ENCODE results near the gene AFG1L. TPM values are rescaled to one million over a fixed set of nuclear protein-coding genes. Genes with fewer than 3 reads are reported as not detected.

The AFG1L gene
- total RNA-seq, 1 experiment from 2014 or later, result 7.9 TPM

- Mint-ChIP-seq H3K4me3 (no peak overlapping the region), H3K27ac (no peak overlapping the region), H3K4me1 (peaks cover 14% of the 10 kb centered on the region), H3K36me3 (peaks cover 39% of the 10 kb centered on the region), H3K27me3 (ENCODE audit: low read depth) (no peaks in the 10 kb centered on the region), H3K9me3 (no peaks in the 10 kb centered on the region)
- TF ChIP-seq, protein P1, sequence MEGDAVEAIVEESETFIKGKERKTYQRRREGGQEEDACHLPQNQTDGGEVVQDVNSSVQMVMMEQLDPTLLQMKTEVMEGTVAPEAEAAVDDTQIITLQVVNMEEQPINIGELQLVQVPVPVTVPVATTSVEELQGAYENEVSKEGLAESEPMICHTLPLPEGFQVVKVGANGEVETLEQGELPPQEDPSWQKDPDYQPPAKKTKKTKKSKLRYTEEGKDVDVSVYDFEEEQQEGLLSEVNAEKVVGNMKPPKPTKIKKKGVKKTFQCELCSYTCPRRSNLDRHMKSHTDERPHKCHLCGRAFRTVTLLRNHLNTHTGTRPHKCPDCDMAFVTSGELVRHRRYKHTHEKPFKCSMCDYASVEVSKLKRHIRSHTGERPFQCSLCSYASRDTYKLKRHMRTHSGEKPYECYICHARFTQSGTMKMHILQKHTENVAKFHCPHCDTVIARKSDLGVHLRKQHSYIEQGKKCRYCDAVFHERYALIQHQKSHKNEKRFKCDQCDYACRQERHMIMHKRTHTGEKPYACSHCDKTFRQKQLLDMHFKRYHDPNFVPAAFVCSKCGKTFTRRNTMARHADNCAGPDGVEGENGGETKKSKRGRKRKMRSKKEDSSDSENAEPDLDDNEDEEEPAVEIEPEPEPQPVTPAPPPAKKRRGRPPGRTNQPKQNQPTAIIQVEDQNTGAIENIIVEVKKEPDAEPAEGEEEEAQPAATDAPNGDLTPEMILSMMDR (IDR thresholded peaks at IDR 0.05), result no peak
- TF ChIP-seq USF2 (CRISPR knock-in tag; IDR thresholded peaks at IDR 0.05), result no peak
- no peak for TF ChIP-seq NFATC4 (CRISPR knock-in tag; IDR thresholded peaks at IDR 0.05)
- no peak for TF ChIP-seq ZNF263 (CRISPR knock-in tag; IDR thresholded peaks at IDR 0.05; ENCODE audit: low read depth)
- TF ChIP-seq AR (CRISPR knock-in tag; IDR thresholded peaks at IDR 0.05), result no peak
- no peak for TF ChIP-seq EMX1 (CRISPR knock-in tag; IDR thresholded peaks at IDR 0.05)
- TF ChIP-seq, protein P2, sequence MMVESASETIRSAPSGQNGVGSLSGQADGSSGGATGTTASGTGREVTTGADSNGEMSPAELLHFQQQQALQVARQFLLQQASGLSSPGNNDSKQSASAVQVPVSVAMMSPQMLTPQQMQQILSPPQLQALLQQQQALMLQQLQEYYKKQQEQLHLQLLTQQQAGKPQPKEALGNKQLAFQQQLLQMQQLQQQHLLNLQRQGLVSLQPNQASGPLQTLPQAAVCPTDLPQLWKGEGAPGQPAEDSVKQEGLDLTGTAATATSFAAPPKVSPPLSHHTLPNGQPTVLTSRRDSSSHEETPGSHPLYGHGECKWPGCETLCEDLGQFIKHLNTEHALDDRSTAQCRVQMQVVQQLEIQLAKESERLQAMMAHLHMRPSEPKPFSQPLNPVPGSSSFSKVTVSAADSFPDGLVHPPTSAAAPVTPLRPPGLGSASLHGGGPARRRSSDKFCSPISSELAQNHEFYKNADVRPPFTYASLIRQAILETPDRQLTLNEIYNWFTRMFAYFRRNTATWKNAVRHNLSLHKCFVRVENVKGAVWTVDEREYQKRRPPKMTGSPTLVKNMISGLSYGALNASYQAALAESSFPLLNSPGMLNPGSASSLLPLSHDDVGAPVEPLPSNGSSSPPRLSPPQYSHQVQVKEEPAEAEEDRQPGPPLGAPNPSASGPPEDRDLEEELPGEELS (CRISPR knock-in tag; IDR thresholded peaks at IDR 0.05), result no peak
- TF ChIP-seq ATF1 (CRISPR knock-in tag; IDR thresholded peaks at IDR 0.05), result no peak
- TF ChIP-seq MAX (CRISPR knock-in tag; IDR thresholded peaks at IDR 0.05), result no peak
- CTCF ChIA-PET, result interaction anchor here (1.1 kb wide), 1 partner anchor 211 kb away, joined by 4 read pairs; no protein-coding TSS in a partner anchor
- DNase-seq (ENCODE audit: low spot score) (no peak), ATAC-seq (no peak)
- POLR2A ChIA-PET, result no interaction called here
These were observed 275.7 kb downstream of the AFG1L start for GRCh38 chr6:108570517-108570916.

- no peak overlapping the region for H3K27ac Mint-ChIP-seq
These were observed 279.7 kb downstream of the AFG1L start for GRCh38 chr6:108574457-108575141.

More at GRCh38 chr6:108574457-108575141, 279.7 kb downstream of the AFG1L start:
- TF ChIP-seq MXD4 (CRISPR knock-in tag; IDR thresholded peaks at IDR 0.05; ENCODE audit: borderline replicate concordance), result no peak
- no peak for TF ChIP-seq SMAD3 (CRISPR knock-in tag; IDR thresholded peaks at IDR 0.05; ENCODE audit: borderline replicate concordance)
- TF ChIP-seq, protein P3, sequence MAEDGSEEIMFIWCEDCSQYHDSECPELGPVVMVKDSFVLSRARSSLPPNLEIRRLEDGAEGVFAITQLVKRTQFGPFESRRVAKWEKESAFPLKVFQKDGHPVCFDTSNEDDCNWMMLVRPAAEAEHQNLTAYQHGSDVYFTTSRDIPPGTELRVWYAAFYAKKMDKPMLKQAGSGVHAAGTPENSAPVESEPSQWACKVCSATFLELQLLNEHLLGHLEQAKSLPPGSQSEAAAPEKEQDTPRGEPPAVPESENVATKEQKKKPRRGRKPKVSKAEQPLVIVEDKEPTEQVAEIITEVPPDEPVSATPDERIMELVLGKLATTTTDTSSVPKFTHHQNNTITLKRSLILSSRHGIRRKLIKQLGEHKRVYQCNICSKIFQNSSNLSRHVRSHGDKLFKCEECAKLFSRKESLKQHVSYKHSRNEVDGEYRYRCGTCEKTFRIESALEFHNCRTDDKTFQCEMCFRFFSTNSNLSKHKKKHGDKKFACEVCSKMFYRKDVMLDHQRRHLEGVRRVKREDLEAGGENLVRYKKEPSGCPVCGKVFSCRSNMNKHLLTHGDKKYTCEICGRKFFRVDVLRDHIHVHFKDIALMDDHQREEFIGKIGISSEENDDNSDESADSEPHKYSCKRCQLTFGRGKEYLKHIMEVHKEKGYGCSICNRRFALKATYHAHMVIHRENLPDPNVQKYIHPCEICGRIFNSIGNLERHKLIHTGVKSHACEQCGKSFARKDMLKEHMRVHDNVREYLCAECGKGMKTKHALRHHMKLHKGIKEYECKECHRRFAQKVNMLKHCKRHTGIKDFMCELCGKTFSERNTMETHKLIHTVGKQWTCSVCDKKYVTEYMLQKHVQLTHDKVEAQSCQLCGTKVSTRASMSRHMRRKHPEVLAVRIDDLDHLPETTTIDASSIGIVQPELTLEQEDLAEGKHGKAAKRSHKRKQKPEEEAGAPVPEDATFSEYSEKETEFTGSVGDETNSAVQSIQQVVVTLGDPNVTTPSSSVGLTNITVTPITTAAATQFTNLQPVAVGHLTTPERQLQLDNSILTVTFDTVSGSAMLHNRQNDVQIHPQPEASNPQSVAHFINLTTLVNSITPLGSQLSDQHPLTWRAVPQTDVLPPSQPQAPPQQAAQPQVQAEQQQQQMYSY (CRISPR knock-in tag; IDR thresholded peaks at IDR 0.05), result no peak
- TF ChIP-seq NR3C1 (CRISPR knock-in tag; conservative IDR thresholded peaks at IDR 0.05; ENCODE audit: low read depth), result no peak
- TF ChIP-seq ZNF263 (CRISPR knock-in tag; IDR thresholded peaks at IDR 0.05; ENCODE audit: low read depth), result no peak
- TF ChIP-seq CBFB (CRISPR knock-in tag; IDR thresholded peaks at IDR 0.05; ENCODE audit: low read depth), result no peak
- DNase-seq (ENCODE audit: low spot score) (no peak), ATAC-seq (no peak)
- no peaks in the 10 kb centered on the region for H3K9me3 Mint-ChIP-seq
- ChIA-PET POLR2A (no interaction called here), CTCF (interaction anchor here (0.7 kb wide), 1 partner anchor 263 kb away, joined by 3 read pairs; no protein-coding TSS in a partner anchor)
- H3K4me1 Mint-ChIP-seq, result peaks cover 4% of the 10 kb centered on the region; the same call in 1 of the 2 replicates
- peaks cover 19% of the 10 kb centered on the region for H3K36me3 Mint-ChIP-seq
- no peaks in the 10 kb centered on the region for H3K27me3 Mint-ChIP-seq (ENCODE audit: low read depth)
- no peak overlapping the region for H3K4me3 Mint-ChIP-seq
